HEK293 (cell line): ENCODE measurements around the gene RALGAPA2.

Experiments used
- CTCF ChIP-seq: fragments of 450-650 bp; formaldehyde crosslinking; IDR thresholded peaks from 2 replicates; pipeline ENCODE4 v1.5.1; 2016; ENCODE audit warnings: missing biosample characterization, missing genetic modification characterization
- ELK4 ChIP-seq: IDR thresholded peaks from 2 replicates; pipeline ENCODE4 v1.6.1; 2011; ENCODE audit warnings: mild to moderate bottlenecking, low read depth, low read length, borderline replicate concordance
- SETDB1 ChIP-seq: IDR thresholded peaks from one replicate; pipeline ENCODE4 v1.6.1; 2017; ENCODE audit warnings: mild to moderate bottlenecking, low read length, moderate library complexity, mixed read lengths; ENCODE audit not compliant: insufficient read length
- TCF7L2 ChIP-seq: IDR thresholded peaks from 2 replicates; pipeline ENCODE4 v1.6.1; 2011; ENCODE audit warnings: low read depth, mild to moderate bottlenecking, inconsistent platforms, low read length, moderate library complexity, borderline replicate concordance
- YY1 ChIP-seq: fragments of 450-650 bp; formaldehyde crosslinking; IDR thresholded peaks from 2 replicates; pipeline ENCODE4 v1.5.1; 2018; ENCODE audit warnings: missing biosample characterization, missing genetic modification characterization
- ZNF138 ChIP-seq: fragments of 450-650 bp; formaldehyde crosslinking; IDR thresholded peaks from 2 replicates; pipeline ENCODE4 v1.5.1; 2016; ENCODE audit warnings: missing biosample characterization, missing genetic modification characterization, borderline replicate concordance
- ZNF426 ChIP-seq: fragments of 450-650 bp; formaldehyde crosslinking; IDR thresholded peaks from 2 replicates; pipeline ENCODE4 v1.5.1; 2017; ENCODE audit warnings: missing biosample characterization, missing genetic modification characterization, mild to moderate bottlenecking, inconsistent platforms, moderate library complexity
- ZNF48 ChIP-seq: fragments of 450-650 bp; formaldehyde crosslinking; IDR thresholded peaks from 2 replicates; pipeline ENCODE4 v1.5.1; 2016; ENCODE audit warnings: missing biosample characterization, missing genetic modification characterization
- ZNF670 ChIP-seq: fragments of 450-650 bp; formaldehyde crosslinking; IDR thresholded peaks from 2 replicates; pipeline ENCODE4 v1.5.1; 2016; ENCODE audit warnings: missing biosample characterization, missing genetic modification characterization, low read depth
- ZNF785 ChIP-seq: fragments of 450-650 bp; formaldehyde crosslinking; IDR thresholded peaks from 2 replicates; pipeline ENCODE4 v1.5.1; 2016; ENCODE audit warnings: missing biosample characterization, missing genetic modification characterization

GRCh38 chr20:20732641-20733040 is 20.2 kb upstream of the RALGAPA2 start:
- TF ChIP-seq ELK4 (no peak), SETDB1 (no peak), ZNF785 (tag by site-specific recombination) (no peak), ZNF138 (tag by site-specific recombination) (no peak), CTCF (tag by site-specific recombination) (no peak), YY1 (tag by site-specific recombination) (no peak), ZNF426 (tag by site-specific recombination) (no peak), ZNF670 (tag by site-specific recombination) (no peak), ZNF48 (tag by site-specific recombination) (no peak), TCF7L2 (no peak)
